ENCODE data around the gene SEPTIN11. TPM values are rescaled to one million over a fixed set of nuclear protein-coding genes. Genes with fewer than 3 reads are reported as not detected.

Gene SEPTIN11
- total and polyA plus RNA-seq, 7 donors = 5.7 to 54.0 (median 33.2) TPM

DNA sequence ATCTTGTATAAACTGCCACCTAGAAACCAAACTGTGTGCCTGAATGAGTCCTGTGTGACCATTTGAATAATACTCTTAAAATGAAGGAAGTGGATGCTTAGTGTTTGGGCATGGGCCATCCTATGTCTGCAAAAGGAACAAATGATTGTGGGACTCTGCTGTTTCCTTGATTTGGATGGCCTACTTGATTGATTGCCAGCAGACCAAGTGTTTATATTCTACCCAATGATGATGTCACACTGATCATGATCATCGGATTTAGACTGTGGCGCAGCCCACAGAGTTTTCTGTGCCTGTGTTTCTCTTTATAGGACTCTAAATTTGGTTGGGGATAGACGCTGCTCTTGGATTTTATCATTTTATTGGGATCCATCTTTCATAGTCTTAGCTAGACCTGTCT is 4.4 kb downstream of the SEPTIN11 start:
- Histone ChIP-seq H3K36me3 (ENCODE audit: insufficient read depth in 1 of 2, low read depth in 1 of 2) (no peaks in the 10 kb centered on the region), H3K27ac (no peak overlapping the region), H3K9me3 (no peaks in the 10 kb centered on the region), H3K4me1 (peaks cover 8% of the 10 kb centered on the region), H3K4me3 (no peak overlapping the region), H3K27me3 (ENCODE audit: insufficient read depth in 3 of 3, low read length in 2 of 3) (no peaks in the 10 kb centered on the region)
- ATAC-seq (no peak), DNase-seq (no peak)
- intact Hi-C loops (cut with DNase I) = loop anchor here (5.0 to 10.0 kb wide), 3 partner anchors 38 to 203 kb away; partner anchors contain the start of gene CCNG2 (in 1 of the 2)
- TF ChIP-seq, protein P1, sequence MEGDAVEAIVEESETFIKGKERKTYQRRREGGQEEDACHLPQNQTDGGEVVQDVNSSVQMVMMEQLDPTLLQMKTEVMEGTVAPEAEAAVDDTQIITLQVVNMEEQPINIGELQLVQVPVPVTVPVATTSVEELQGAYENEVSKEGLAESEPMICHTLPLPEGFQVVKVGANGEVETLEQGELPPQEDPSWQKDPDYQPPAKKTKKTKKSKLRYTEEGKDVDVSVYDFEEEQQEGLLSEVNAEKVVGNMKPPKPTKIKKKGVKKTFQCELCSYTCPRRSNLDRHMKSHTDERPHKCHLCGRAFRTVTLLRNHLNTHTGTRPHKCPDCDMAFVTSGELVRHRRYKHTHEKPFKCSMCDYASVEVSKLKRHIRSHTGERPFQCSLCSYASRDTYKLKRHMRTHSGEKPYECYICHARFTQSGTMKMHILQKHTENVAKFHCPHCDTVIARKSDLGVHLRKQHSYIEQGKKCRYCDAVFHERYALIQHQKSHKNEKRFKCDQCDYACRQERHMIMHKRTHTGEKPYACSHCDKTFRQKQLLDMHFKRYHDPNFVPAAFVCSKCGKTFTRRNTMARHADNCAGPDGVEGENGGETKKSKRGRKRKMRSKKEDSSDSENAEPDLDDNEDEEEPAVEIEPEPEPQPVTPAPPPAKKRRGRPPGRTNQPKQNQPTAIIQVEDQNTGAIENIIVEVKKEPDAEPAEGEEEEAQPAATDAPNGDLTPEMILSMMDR (IDR thresholded peaks at IDR 0.05) = no peak
- WGBS, 3 donors = 66 to 80% (median 70%) methylated on average over 3 of the region's 3 CpGs

- Histone ChIP-seq H3K4me3 (no peak overlapping the region), H3K27ac (no peak overlapping the region), H3K9me3 (no peaks in the 10 kb centered on the region), H3K27me3 (ENCODE audit: insufficient read depth in 3 of 3, low read length in 2 of 3) (no peaks in the 10 kb centered on the region), H3K36me3 (ENCODE audit: insufficient read depth in 1 of 2, low read depth in 1 of 2) (no peaks in the 10 kb centered on the region), H3K4me1 (peaks cover 8% of the 10 kb centered on the region)
- ATAC-seq = peak in 2 of 4 donors; percentile 33 to 37
- TF ChIP-seq, protein P1 (IDR thresholded peaks at IDR 0.05) = no peak
- intact Hi-C loops (cut with DNase I) = loop anchor here (5.0 to 10.0 kb wide), 3 partner anchors 38 to 203 kb away; partner anchors contain the start of gene CCNG2 (in 1 of the 2)
- DNase-seq = no peak
- WGBS, 3 donors = 18 to 42% (median 23%) methylated on average over 4 of the region's 4 CpGs
Observed at GRCh38 chr4:76954489-76954888, 4.9 kb downstream of the SEPTIN11 start.

DNA sequence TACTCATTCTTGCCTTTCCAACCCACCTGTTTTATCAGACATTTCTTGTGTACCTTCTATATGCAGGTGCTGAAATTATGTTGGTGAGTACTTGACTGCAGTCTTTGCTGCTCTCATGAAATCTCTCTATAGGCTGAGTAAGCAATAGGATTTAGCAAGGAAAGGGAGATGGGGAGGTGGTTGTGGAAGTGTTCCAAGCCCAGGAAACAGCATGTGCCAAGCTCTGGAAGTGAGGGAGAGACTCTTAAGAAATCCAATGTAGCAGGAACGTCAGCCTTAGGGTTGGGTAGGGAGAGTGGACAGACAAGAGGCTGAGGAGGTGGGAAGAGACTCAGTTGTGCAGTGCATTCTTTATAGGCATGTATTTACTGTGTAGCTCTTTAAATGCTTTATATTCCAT is 5.6 kb downstream of the SEPTIN11 start:
- 57 to 71% (median 62%) methylated on average over 1 of the region's 1 CpG for WGBS, 3 donors
- Histone ChIP-seq H3K4me3 (no peak overlapping the region), H3K27me3 (ENCODE audit: insufficient read depth in 3 of 3, low read length in 2 of 3) (no peaks in the 10 kb centered on the region), H3K9me3 (no peaks in the 10 kb centered on the region), H3K36me3 (ENCODE audit: insufficient read depth in 1 of 2, low read depth in 1 of 2) (no peaks in the 10 kb centered on the region), H3K4me1 (peaks cover 8% of the 10 kb centered on the region), H3K27ac (no peak overlapping the region)
- ATAC-seq (peak in 1 of 4 donors; percentile 29), DNase-seq (no peak)
- intact Hi-C loops (cut with DNase I) = loop anchor here in 1 of 2 donors (10.0 kb wide), 1 partner anchor 90 kb away; no protein-coding TSS in a partner anchor
- TF ChIP-seq, protein P1 (IDR thresholded peaks at IDR 0.05) = no peak

- H3K27ac ChIP-seq = no peak overlapping the region
- no peak for ATAC-seq
- WGBS, 3 donors = 66 to 88% (median 86%) methylated on average over 4 of the region's 4 CpGs
- peaks cover 8% of the 10 kb centered on the region for H3K4me1 ChIP-seq
- TF ChIP-seq, protein P1 (IDR thresholded peaks at IDR 0.05) = no peak
- no peaks in the 10 kb centered on the region for H3K9me3 ChIP-seq
- H3K4me3 ChIP-seq = no peak overlapping the region
- DNase-seq = no peak
- no peaks in the 10 kb centered on the region for H3K27me3 ChIP-seq (ENCODE audit: insufficient read depth in 3 of 3, low read length in 2 of 3)
- no peaks in the 10 kb centered on the region for H3K36me3 ChIP-seq (ENCODE audit: insufficient read depth in 1 of 2, low read depth in 1 of 2)
- intact Hi-C loops (cut with DNase I) = loop anchor here in 1 of 2 donors (10.0 kb wide), 1 partner anchor 88 kb away; no protein-coding TSS in a partner anchor
Observed at GRCh38 chr4:76957004-76957738, 7.6 kb downstream of the SEPTIN11 start.
